Thyroid gland (tissue), 4 donors: Measurements from ENCODE around the gene THRB. TPM values are rescaled to one million over a fixed set of nuclear protein-coding genes. Genes with fewer than 3 reads are reported as not detected.

Source experiments
- DNase-seq, 2 donors: peaks; one replicate each; pipeline ENCODE4 v3.0.0-alpha.2; 2019
- H3K27ac ChIP-seq, 3 donors: fragments of 200-600 bp; sonication (generic); 1 replicate in 2 of 3; 2 replicates in 1 of 3; pipeline ENCODE4 v1.5.1; 2016 to 2019; ENCODE audit warnings: mild to moderate bottlenecking in 1 of 3, moderate library complexity in 1 of 3
- H3K27me3 ChIP-seq: fragments of 200-600 bp; sonication (generic); one replicate; pipeline ENCODE4 v1.5.1; 2019
- H3K36me3 ChIP-seq, 2 donors: fragments of 200-600 bp; sonication (generic); one replicate each; pipeline ENCODE4 v1.5.1; 2016 to 2019
- H3K4me1 ChIP-seq, 2 donors: fragments of 200-600 bp; sonication (generic); one replicate each; pipeline ENCODE4 v1.5.1; 2017 to 2019
- H3K4me3 ChIP-seq, 3 donors: fragments of 200-600 bp; sonication (generic); replicated peaks in 1 of 3; 1 replicate in 2 of 3; 2 replicates in 1 of 3; pipeline ENCODE4 v1.5.1; 2016; ENCODE audit warnings: mild to moderate bottlenecking in 1 of 3
- H3K9me3 ChIP-seq: fragments of 200-600 bp; sonication (generic); one replicate; pipeline ENCODE4 v1.5.1; 2017
- CTCF ChIP-seq, 6 experiments: fragments of 200-600 bp in 3 of 6; fragments of 450-650 bp in 3 of 6; sonication (generic) in 3 of 6; IDR thresholded peaks; one replicate each; pipeline ENCODE4 v1.5.1; 2016 to 2019; ENCODE audit warnings: antibody characterized with exemption in 6 of 6, mild to moderate bottlenecking in 2 of 6, inconsistent platforms in 1 of 6, moderate library complexity in 1 of 6
- POLR2A ChIP-seq, 2 donors: fragments of 450-650 bp; IDR thresholded peaks; one replicate each; pipeline ENCODE4 v1.6.1; 2017; ENCODE audit warnings: antibody characterized with exemption in 2 of 2, mild to moderate bottlenecking in 2 of 2, moderate library complexity in 1 of 2
- WGBS, 2 donors: methylation state at CpG; one replicate each; pipeline ENCODE4 v1.1.5; 2017; 5-methylcytosine and 5-hydroxymethylcytosine counted together
- intact Hi-C: fragments of 100-400 bp; cut with DNase I; formaldehyde crosslinking; loops from one replicate; pipeline ENCODE4 v1.15.1; 2023
- total RNA-seq, 4 donors: library from RNA; depleted of rRNA; stranded (reverse); fragments of >200 nt; gene quantifications; one replicate each; pipeline ENCODE4 v1.2.3, GENCODE V29; 2016

Gene THRB
- total RNA-seq, 4 donors from 2014 or later: 11.1 to 33.2 (median 13.4) TPM

- H3K4me3 ChIP-seq: no peak overlapping the region
- TF ChIP-seq CTCF (IDR thresholded peaks at IDR 0.05) (no peak), POLR2A (IDR thresholded peaks at IDR 0.05) (no peak)
- intact Hi-C loops: no loop called here
- no peak overlapping the region for H3K27ac ChIP-seq
- H3K36me3 ChIP-seq: no peaks in the 10 kb centered on the region
- WGBS, 2 donors: 91 to 93% methylated on average over 3 of the region's 3 CpGs
- H3K27me3 ChIP-seq: no peaks in the 10 kb centered on the region
- no peaks in the 10 kb centered on the region for H3K9me3 ChIP-seq
- H3K4me1 ChIP-seq: peaks cover 10 to 18% of the 10 kb centered on the region in 2 donors
- DNase-seq: no peak
Measured at GRCh38 chr3:24386458-24386857, 108.2 kb downstream of the THRB start.

- intact Hi-C loops: no loop called here
- no peak overlapping the region for H3K27ac ChIP-seq
- WGBS, 2 donors: 86 to 94% methylated on average over 2 of the region's 2 CpGs
- no peak overlapping the region for H3K4me3 ChIP-seq
- H3K27me3 ChIP-seq: no peaks in the 10 kb centered on the region
- no peak for TF ChIP-seq POLR2A (IDR thresholded peaks at IDR 0.05)
- no peak for TF ChIP-seq CTCF (IDR thresholded peaks at IDR 0.05)
- H3K4me1 ChIP-seq: peaks cover 7 to 10% of the 10 kb centered on the region in 2 donors
- no peaks in the 10 kb centered on the region for H3K9me3 ChIP-seq
- no peak for DNase-seq
- no peaks in the 10 kb centered on the region for H3K36me3 ChIP-seq
Measured at GRCh38 chr3:24385012-24385615, 109.5 kb downstream of the THRB start.

- Histone ChIP-seq H3K4me1 (no peaks in the 10 kb centered on the region), H3K4me3 (no peak overlapping the region), H3K27ac (no peak overlapping the region), H3K27me3 (no peaks in the 10 kb centered on the region), H3K9me3 (no peaks in the 10 kb centered on the region), H3K36me3 (no peaks in the 10 kb centered on the region)
- WGBS, 2 donors: 97% methylated on average over 2 of the region's 2 CpGs
- no peak for TF ChIP-seq CTCF (IDR thresholded peaks at IDR 0.05)
- TF ChIP-seq POLR2A (IDR thresholded peaks at IDR 0.05): no peak
- DNase-seq: no peak
- intact Hi-C loops: no loop called here
Measured at GRCh38 chr3:24382647-24383046, 112.0 kb downstream of the THRB start.

- Histone ChIP-seq H3K4me3 (no peak overlapping the region), H3K36me3 (no peaks in the 10 kb centered on the region), H3K9me3 (no peaks in the 10 kb centered on the region), H3K4me1 (peaks cover 4 to 5% of the 10 kb centered on the region in 2 donors), H3K27ac (no peak overlapping the region), H3K27me3 (no peaks in the 10 kb centered on the region)
- DNase-seq: no peak
- intact Hi-C loops: no loop called here
- no peak for TF ChIP-seq POLR2A (IDR thresholded peaks at IDR 0.05)
- TF ChIP-seq CTCF (IDR thresholded peaks at IDR 0.05): no peak
Measured at GRCh38 chr3:24379936-24380335, 114.7 kb downstream of the THRB start.

GRCh38 chr3:24378313-24378712 is 116.3 kb downstream of the THRB start:
- intact Hi-C loops: no loop called here
- WGBS, 2 donors: 87 to 88% methylated on average over 3 of the region's 3 CpGs
- Histone ChIP-seq H3K4me3 (no peak overlapping the region), H3K36me3 (no peaks in the 10 kb centered on the region), H3K9me3 (no peaks in the 10 kb centered on the region), H3K27ac (no peak overlapping the region), H3K4me1 (peaks cover 4 to 12% of the 10 kb centered on the region in 2 donors), H3K27me3 (no peaks in the 10 kb centered on the region)
- TF ChIP-seq CTCF (IDR thresholded peaks at IDR 0.05) (no peak), POLR2A (IDR thresholded peaks at IDR 0.05) (no peak)
- DNase-seq: no peak
